Measurements from ENCODE around the gene PMFBP1. TPM values are rescaled to one million over a fixed set of nuclear protein-coding genes. Genes with fewer than 3 reads are reported as not detected.

Gene PMFBP1
- polyA plus RNA-seq, 1 donor from 2014 or later = 1.0 TPM

- Histone ChIP-seq H3K9ac (ENCODE audit: low read length) (no peak overlapping the region), H3K79me2 (replicated peaks; ENCODE audit: insufficient read depth, low read length) (no peaks in the 10 kb centered on the region), H3K9me2 (ENCODE audit: insufficient read depth, low read length) (no peaks in the 10 kb centered on the region), H3K27me3 (ENCODE audit: insufficient read depth, low read depth, low read length) (no peaks in the 10 kb centered on the region), H3K27ac (ENCODE audit: low read length) (no peak overlapping the region), H2AFZ (ENCODE audit: low read depth, low read length) (no peak overlapping the region), H3F3A (ENCODE audit: insufficient read depth, low read length, poor library complexity, severe bottlenecking) (no peaks in the 10 kb centered on the region), H3K4me3 (ENCODE audit: low read length) (no peak overlapping the region), H3K36me3 (ENCODE audit: insufficient read depth, low read length) (no peaks in the 10 kb centered on the region), H3K9me3 (ENCODE audit: low read length) (no peaks in the 10 kb centered on the region), H4K20me1 (ENCODE audit: insufficient read depth) (no peaks in the 10 kb centered on the region), H3K4me2 (ENCODE audit: low read length) (no peak overlapping the region)
- TF ChIP-seq RAD21 (conservative IDR thresholded peaks at IDR 0.05) = no peak
Measured at GRCh38 chr16:72159801-72160200, 12.2 kb downstream of the PMFBP1 start.

DNA sequence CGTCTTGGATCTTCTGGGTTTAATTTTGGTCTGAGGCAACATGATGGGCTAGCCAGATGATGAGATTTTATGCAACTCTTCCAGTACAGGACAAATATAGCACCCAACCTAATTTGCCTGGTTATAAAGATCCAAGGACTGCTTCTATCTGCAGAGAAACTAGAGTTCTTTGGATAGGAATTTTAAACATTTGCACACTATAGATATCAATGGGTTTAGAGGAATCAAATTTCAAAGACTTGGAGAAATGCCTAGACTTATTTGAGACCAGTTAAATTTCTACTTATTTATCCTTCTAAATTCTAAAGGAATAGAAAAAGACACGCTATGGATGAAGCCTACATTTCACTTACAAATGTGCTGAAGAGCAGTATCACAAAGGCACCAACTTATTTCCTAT, 12.6 kb downstream of the PMFBP1 start:
- no peaks in the 10 kb centered on the region for H3K79me2 ChIP-seq (replicated peaks; ENCODE audit: insufficient read depth, low read length)
- H3K4me2 ChIP-seq (ENCODE audit: low read length) = no peak overlapping the region
- no peak overlapping the region for H3K27ac ChIP-seq (ENCODE audit: low read length)
- no peaks in the 10 kb centered on the region for H3K36me3 ChIP-seq (ENCODE audit: insufficient read depth, low read length)
- H4K20me1 ChIP-seq (ENCODE audit: insufficient read depth) = no peaks in the 10 kb centered on the region
- H3K4me3 ChIP-seq (ENCODE audit: low read length) = no peak overlapping the region
- H3K9ac ChIP-seq (ENCODE audit: low read length) = no peak overlapping the region
- no peaks in the 10 kb centered on the region for H3K9me2 ChIP-seq (ENCODE audit: insufficient read depth, low read length)
- TF ChIP-seq RAD21 (conservative IDR thresholded peaks at IDR 0.05) (no peak), POLR2AphosphoS5 (IDR thresholded peaks at IDR 0.05) (no peak), EZH2 (IDR thresholded peaks at IDR 0.05; ENCODE audit: borderline replicate concordance, insufficient read depth, low read length, poor library complexity, severe bottlenecking) (no peak), SMC3 (conservative IDR thresholded peaks at IDR 0.05; ENCODE audit: poor library complexity) (no peak), REST (IDR thresholded peaks at IDR 0.05; ENCODE audit: borderline replicate concordance) (no peak)
- TF ChIP-seq, protein P1, sequence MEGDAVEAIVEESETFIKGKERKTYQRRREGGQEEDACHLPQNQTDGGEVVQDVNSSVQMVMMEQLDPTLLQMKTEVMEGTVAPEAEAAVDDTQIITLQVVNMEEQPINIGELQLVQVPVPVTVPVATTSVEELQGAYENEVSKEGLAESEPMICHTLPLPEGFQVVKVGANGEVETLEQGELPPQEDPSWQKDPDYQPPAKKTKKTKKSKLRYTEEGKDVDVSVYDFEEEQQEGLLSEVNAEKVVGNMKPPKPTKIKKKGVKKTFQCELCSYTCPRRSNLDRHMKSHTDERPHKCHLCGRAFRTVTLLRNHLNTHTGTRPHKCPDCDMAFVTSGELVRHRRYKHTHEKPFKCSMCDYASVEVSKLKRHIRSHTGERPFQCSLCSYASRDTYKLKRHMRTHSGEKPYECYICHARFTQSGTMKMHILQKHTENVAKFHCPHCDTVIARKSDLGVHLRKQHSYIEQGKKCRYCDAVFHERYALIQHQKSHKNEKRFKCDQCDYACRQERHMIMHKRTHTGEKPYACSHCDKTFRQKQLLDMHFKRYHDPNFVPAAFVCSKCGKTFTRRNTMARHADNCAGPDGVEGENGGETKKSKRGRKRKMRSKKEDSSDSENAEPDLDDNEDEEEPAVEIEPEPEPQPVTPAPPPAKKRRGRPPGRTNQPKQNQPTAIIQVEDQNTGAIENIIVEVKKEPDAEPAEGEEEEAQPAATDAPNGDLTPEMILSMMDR (IDR thresholded peaks at IDR 0.05; ENCODE audit: poor library complexity, severe bottlenecking) = no peak
- H3K9me3 ChIP-seq (ENCODE audit: low read length) = no peaks in the 10 kb centered on the region
- no peaks in the 10 kb centered on the region for H3F3A ChIP-seq (ENCODE audit: insufficient read depth, low read length, poor library complexity, severe bottlenecking)
- no peaks in the 10 kb centered on the region for H3K27me3 ChIP-seq (ENCODE audit: insufficient read depth, low read depth, low read length)
- no peak overlapping the region for H2AFZ ChIP-seq (ENCODE audit: low read depth, low read length)

GRCh38 chr16:72149676-72150464, 22.1 kb downstream of the PMFBP1 start:
- no peaks in the 10 kb centered on the region for H3K9me3 ChIP-seq (ENCODE audit: low read length)
- no peak overlapping the region for H2AFZ ChIP-seq (ENCODE audit: low read depth, low read length)
- no peaks in the 10 kb centered on the region for H3K9me2 ChIP-seq (ENCODE audit: insufficient read depth, low read length)
- H3K79me2 ChIP-seq (replicated peaks; ENCODE audit: insufficient read depth, low read length) = no peaks in the 10 kb centered on the region
- H4K20me1 ChIP-seq (ENCODE audit: insufficient read depth) = no peaks in the 10 kb centered on the region
- no peaks in the 10 kb centered on the region for H3K27me3 ChIP-seq (ENCODE audit: insufficient read depth, low read depth, low read length)
- no peak overlapping the region for H3K9ac ChIP-seq (ENCODE audit: low read length)
- H3K4me2 ChIP-seq (ENCODE audit: low read length) = no peak overlapping the region
- H3K36me3 ChIP-seq (ENCODE audit: insufficient read depth, low read length) = no peaks in the 10 kb centered on the region
- H3F3A ChIP-seq (ENCODE audit: insufficient read depth, low read length, poor library complexity, severe bottlenecking) = no peaks in the 10 kb centered on the region
- H3K27ac ChIP-seq (ENCODE audit: low read length) = no peak overlapping the region
- no peak overlapping the region for H3K4me3 ChIP-seq (ENCODE audit: low read length)
- TF ChIP-seq EZH2 (IDR thresholded peaks at IDR 0.05; ENCODE audit: borderline replicate concordance, insufficient read depth, low read length, poor library complexity, severe bottlenecking) (no peak), REST (IDR thresholded peaks at IDR 0.05; ENCODE audit: borderline replicate concordance) (no peak), EP300 (conservative IDR thresholded peaks at IDR 0.05; ENCODE audit: poor library complexity, severe bottlenecking) (no peak), TAF1 (IDR thresholded peaks at IDR 0.05; ENCODE audit: low read depth) (no peak), SMC3 (conservative IDR thresholded peaks at IDR 0.05; ENCODE audit: poor library complexity) (no peak), RAD21 (conservative IDR thresholded peaks at IDR 0.05) (no peak), MXI1 (conservative IDR thresholded peaks at IDR 0.05; ENCODE audit: poor library complexity, severe bottlenecking) (no peak), POLR2AphosphoS5 (IDR thresholded peaks at IDR 0.05) (no peak)
- TF ChIP-seq, protein P1 (IDR thresholded peaks at IDR 0.05; ENCODE audit: poor library complexity, severe bottlenecking) = no peak
